Sigmoid colon (tissue), 7 donors: ENCODE results near the gene GABARAP. TPM values are rescaled to one million over a fixed set of nuclear protein-coding genes. Genes with fewer than 3 reads are reported as not detected.
A peak's percentile ranks its signal among the peaks of the same experiment; 100 is the strongest.

Experiments used
- DNase-seq: peaks from one replicate; pipeline ENCODE4 v3.0.0-alpha.2; 2019
- H3K27ac ChIP-seq, 4 donors: fragments of 200-600 bp; sonication (generic); one replicate each; pipeline ENCODE4 v1.5.1; 2016 to 2019; ENCODE audit warnings: mild to moderate bottlenecking in 1 of 4
- H3K27me3 ChIP-seq, 3 donors: fragments of 200-600 bp; sonication (generic); one replicate each; pipeline ENCODE4 v1.5.1; 2019; ENCODE audit warnings: mild to moderate bottlenecking in 1 of 3
- H3K36me3 ChIP-seq, 4 donors: fragments of 200-600 bp; sonication (generic); one replicate each; pipeline ENCODE4 v1.5.1; 2016 to 2019
- H3K4me1 ChIP-seq, 4 donors: fragments of 200-600 bp; sonication (generic); one replicate each; pipeline ENCODE4 v1.5.1; 2017 to 2019
- H3K4me3 ChIP-seq, 4 donors: fragments of 200-600 bp; sonication (generic); one replicate each; pipeline ENCODE4 v1.5.1; 2017 to 2019; ENCODE audit warnings: mild to moderate bottlenecking in 2 of 4, moderate library complexity in 1 of 4
- H3K9me3 ChIP-seq, 4 donors: fragments of 200-600 bp in 3 of 4; sonication (generic) in 3 of 4; one replicate each; pipeline versions ENCODE4 v1.5.1 to v1.6.1; 2013 to 2019
- CTCF ChIP-seq, 4 experiments: fragments of 450-650 bp in 3 of 4; fragments of 200-600 bp in 1 of 4; IDR thresholded peaks; one replicate each; pipeline ENCODE4 v1.5.1; 2016 to 2019; ENCODE audit warnings: antibody characterized with exemption in 4 of 4, mild to moderate bottlenecking in 3 of 4, moderate library complexity in 2 of 4
- EP300 ChIP-seq, 4 donors: sonication (generic); formaldehyde crosslinking; IDR thresholded peaks; one replicate each; pipeline ENCODE4 v1.6.1; 2017; ENCODE audit warnings: antibody characterized with exemption in 4 of 4
- POLR2A ChIP-seq, 2 donors: fragments of 450-650 bp; IDR thresholded peaks; one replicate each; pipeline ENCODE4 v1.6.1; 2016; ENCODE audit warnings: antibody characterized with exemption in 2 of 2, mild to moderate bottlenecking in 2 of 2, moderate library complexity in 2 of 2
- POLR2AphosphoS5 ChIP-seq, 4 donors: sonication (generic); formaldehyde crosslinking; IDR thresholded peaks; one replicate each; pipeline ENCODE4 v1.6.1; 2017; ENCODE audit warnings: antibody characterized with exemption in 4 of 4
- WGBS, 2 donors: extraction: QIAGEN DNeasy Blood & Tissue Kit; methylation state at CpG; one replicate each; pipeline ENCODE4 v1.1.7; 2013; 5-methylcytosine and 5-hydroxymethylcytosine counted together
- intact Hi-C: fragments of 100-400 bp; cut with DNase I; formaldehyde crosslinking; loops from one replicate; pipeline ENCODE4 v1.15.1; 2023
- polyA plus RNA-seq, 3 donors: library from polyadenylated mRNA; stranded (reverse); fragments of 200-250 nt; gene quantifications; one replicate each; pipeline ENCODE4 v1.2.3, GENCODE V29; 2013
- total RNA-seq, 4 donors: library from RNA; depleted of rRNA; stranded (reverse); fragments of >200 nt; gene quantifications; one replicate each; pipeline ENCODE4 v1.1.0, GENCODE V29; 2016
- donor health status: healthy with polysubstance abuse.
- donor health status: Bipolar disorder and iron deficiency.
- donor health status: healthy.

The GABARAP gene
- total and polyA plus RNA-seq, 7 donors, result 147 to 1,215 (median 613) TPM

DNA sequence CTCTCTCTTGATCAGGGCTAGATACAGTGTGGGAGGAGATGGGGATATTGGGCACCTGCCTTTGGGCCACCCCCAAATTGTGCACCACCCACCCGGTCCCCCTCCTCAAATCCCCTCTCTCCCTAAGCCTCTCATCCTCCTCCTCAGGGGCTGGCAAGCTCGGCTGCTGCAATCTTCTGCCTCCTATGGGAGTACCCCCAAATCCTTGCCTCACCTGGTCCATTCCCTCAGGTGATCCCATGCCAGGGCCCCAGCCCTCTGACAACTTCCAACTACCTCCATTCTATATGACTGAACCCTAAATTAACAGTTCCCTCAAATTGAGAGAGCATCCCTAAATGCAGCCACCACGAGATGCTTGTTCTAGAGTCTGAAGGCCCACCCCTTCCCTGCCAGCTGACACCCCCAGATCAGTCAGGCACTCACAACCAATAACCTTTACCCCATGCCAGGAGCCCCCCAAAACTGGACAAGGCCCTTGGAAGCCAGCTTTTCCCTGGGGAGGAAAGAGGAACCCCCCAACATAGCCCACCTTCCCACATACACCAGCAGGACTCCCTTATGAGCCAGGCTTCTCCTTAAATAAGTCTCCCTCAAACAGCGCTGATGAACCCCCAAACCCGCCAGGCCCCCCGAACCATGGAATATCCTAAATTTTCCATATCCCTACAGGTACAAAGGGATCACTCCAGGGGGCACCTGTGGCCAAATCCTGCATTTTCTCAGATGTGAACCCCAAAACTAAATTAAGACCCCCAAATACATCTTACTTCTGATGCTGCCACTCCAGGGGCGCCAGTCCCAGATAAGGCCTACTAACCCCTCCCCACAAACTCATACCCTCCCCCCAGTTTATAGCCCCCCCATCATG, 25.8 kb downstream of the GABARAP start:
- DNase-seq, result no peak
- 27 to 51% methylated on average over 7 of the region's 7 CpGs for WGBS, 2 donors
- Histone ChIP-seq H3K4me3 (peak overlapping the region; percentile 54 to 67 (median 62)), H3K27ac (peak overlapping the region; percentile 90 to 99 (median 98)), H3K36me3 (no peaks in the 10 kb centered on the region), H3K9me3 (no peaks in the 10 kb centered on the region), H3K27me3 (no peaks in the 10 kb centered on the region), H3K4me1 (peaks cover 0 to 79% (median 71%) of the 10 kb centered on the region in 4 donors)
- intact Hi-C loops, result no loop called here
- TF ChIP-seq CTCF (IDR thresholded peaks at IDR 0.05) (no peak), POLR2A (IDR thresholded peaks at IDR 0.05) (no peak), POLR2AphosphoS5 (IDR thresholded peaks at IDR 0.05) (no peak), EP300 (IDR thresholded peaks at IDR 0.05) (no peak)

- Histone ChIP-seq H3K27ac (peak overlapping the region; percentile 90 to 99 (median 98)), H3K4me3 (peak overlapping the region in 3 of 4 donors; percentile 60 to 67 (median 65)), H3K9me3 (no peaks in the 10 kb centered on the region), H3K27me3 (no peaks in the 10 kb centered on the region), H3K36me3 (no peaks in the 10 kb centered on the region), H3K4me1 (peaks cover 0 to 76% (median 68%) of the 10 kb centered on the region in 4 donors)
- intact Hi-C loops, result no loop called here
- no peak for DNase-seq
- no peak for TF ChIP-seq CTCF (IDR thresholded peaks at IDR 0.05)
- TF ChIP-seq POLR2A (IDR thresholded peaks at IDR 0.05), result no peak
- no peak for TF ChIP-seq EP300 (IDR thresholded peaks at IDR 0.05)
- TF ChIP-seq POLR2AphosphoS5 (IDR thresholded peaks at IDR 0.05), result no peak
- whole genome bisulfite sequencing, 2 donors, result 24 to 28% methylated on average over 10 of the region's 10 CpGs
Measured at GRCh38 chr17:7215652-7216180, 26.5 kb downstream of the GABARAP start.

DNA sequence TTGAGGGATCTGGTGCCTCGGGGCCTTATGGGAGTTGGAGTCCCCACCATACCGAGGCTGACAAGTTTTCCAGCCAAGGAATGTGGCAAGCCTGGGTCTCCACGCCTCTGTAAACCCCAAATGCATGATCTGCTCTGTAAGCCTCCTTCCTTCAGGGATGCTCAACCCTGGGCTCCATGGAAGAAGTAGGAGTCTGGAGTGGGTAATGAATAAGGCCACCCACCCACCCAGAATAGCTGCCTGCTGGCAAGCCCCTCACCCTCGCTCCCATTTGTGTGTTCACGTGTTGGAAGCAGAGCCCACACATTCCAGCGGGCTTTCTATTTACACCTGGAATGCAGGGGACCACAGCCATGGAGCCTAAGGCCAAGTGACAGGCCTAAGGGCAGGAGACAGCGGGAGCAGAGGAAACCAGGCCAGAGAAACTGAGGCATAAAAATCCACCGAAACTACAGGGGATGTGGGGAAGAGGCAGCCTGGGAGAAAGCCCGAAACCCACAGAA, 27.1 kb downstream of the GABARAP start:
- intact Hi-C loops, result no loop called here
- TF ChIP-seq POLR2A (IDR thresholded peaks at IDR 0.05) (no peak), POLR2AphosphoS5 (IDR thresholded peaks at IDR 0.05) (peak in 1 of 4 donors; percentile 59)
- Histone ChIP-seq H3K27me3 (no peaks in the 10 kb centered on the region), H3K4me3 (peak overlapping the region; percentile 38 to 67 (median 56)), H3K9me3 (no peaks in the 10 kb centered on the region), H3K36me3 (no peaks in the 10 kb centered on the region), H3K4me1 (peaks cover 0 to 71% (median 64%) of the 10 kb centered on the region in 4 donors), H3K27ac (peak overlapping the region; percentile 90 to 99 (median 98))
- DNase-seq, result no peak
- 30 to 31% methylated on average over 9 of the region's 9 CpGs for WGBS, 2 donors

GRCh38 chr17:7214300-7215135, 27.7 kb downstream of the GABARAP start:
- whole genome bisulfite sequencing, 2 donors, result 0 to 1% methylated on average over 45 of the region's 45 CpGs

More at GRCh38 chr17:7214300-7215135, 27.7 kb downstream of the GABARAP start:
- Histone ChIP-seq H3K4me3 (peak overlapping the region; percentile 38 to 67 (median 56)), H3K36me3 (no peaks in the 10 kb centered on the region), H3K9me3 (no peaks in the 10 kb centered on the region), H3K27me3 (no peaks in the 10 kb centered on the region), H3K27ac (peak overlapping the region; percentile 90 to 99 (median 98)), H3K4me1 (peaks cover 0 to 68% (median 63%) of the 10 kb centered on the region in 4 donors)
- intact Hi-C loops, result no loop called here
- peak; percentile 99 for DNase-seq
- peak in 2 of 4 donors; percentile 26 to 31 for TF ChIP-seq POLR2AphosphoS5 (IDR thresholded peaks at IDR 0.05)
- TF ChIP-seq POLR2A (IDR thresholded peaks at IDR 0.05), result no peak
- TF ChIP-seq CTCF (IDR thresholded peaks at IDR 0.05), result peak in 3 of 4 experiments; percentile 27 to 43 (median 31)
- TF ChIP-seq EP300 (IDR thresholded peaks at IDR 0.05), result no peak
